ENCODE measurements around the gene PLA2G6. TPM values are rescaled to one million over a fixed set of nuclear protein-coding genes. Genes with fewer than 3 reads are reported as not detected.

The PLA2G6 gene
- total RNA-seq, 1 donor from 2014 or later = 76.4 TPM

- DNase-seq (ENCODE audit: low spot score, unreplicated experiment) = no peak
- Mint-ChIP-seq H3K27me3 (no peaks in the 10 kb centered on the region), H3K9me3 (ENCODE audit: low read depth) (no peaks in the 10 kb centered on the region), H3K27ac (peak overlapping the region; percentile 90), H3K36me3 (ENCODE audit: insufficient read depth) (peaks cover 2% of the 10 kb centered on the region), H3K4me1 (ENCODE audit: low read depth) (peaks cover 12% of the 10 kb centered on the region), H3K4me3 (ENCODE audit: low read depth) (no peak overlapping the region)
- TF ChIP-seq, protein P1, sequence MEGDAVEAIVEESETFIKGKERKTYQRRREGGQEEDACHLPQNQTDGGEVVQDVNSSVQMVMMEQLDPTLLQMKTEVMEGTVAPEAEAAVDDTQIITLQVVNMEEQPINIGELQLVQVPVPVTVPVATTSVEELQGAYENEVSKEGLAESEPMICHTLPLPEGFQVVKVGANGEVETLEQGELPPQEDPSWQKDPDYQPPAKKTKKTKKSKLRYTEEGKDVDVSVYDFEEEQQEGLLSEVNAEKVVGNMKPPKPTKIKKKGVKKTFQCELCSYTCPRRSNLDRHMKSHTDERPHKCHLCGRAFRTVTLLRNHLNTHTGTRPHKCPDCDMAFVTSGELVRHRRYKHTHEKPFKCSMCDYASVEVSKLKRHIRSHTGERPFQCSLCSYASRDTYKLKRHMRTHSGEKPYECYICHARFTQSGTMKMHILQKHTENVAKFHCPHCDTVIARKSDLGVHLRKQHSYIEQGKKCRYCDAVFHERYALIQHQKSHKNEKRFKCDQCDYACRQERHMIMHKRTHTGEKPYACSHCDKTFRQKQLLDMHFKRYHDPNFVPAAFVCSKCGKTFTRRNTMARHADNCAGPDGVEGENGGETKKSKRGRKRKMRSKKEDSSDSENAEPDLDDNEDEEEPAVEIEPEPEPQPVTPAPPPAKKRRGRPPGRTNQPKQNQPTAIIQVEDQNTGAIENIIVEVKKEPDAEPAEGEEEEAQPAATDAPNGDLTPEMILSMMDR (IDR thresholded peaks at IDR 0.05; ENCODE audit: unreplicated experiment) = no peak
Measured at GRCh38 chr22:38108561-38109319, 72.9 kb downstream of the PLA2G6 start.

DNA sequence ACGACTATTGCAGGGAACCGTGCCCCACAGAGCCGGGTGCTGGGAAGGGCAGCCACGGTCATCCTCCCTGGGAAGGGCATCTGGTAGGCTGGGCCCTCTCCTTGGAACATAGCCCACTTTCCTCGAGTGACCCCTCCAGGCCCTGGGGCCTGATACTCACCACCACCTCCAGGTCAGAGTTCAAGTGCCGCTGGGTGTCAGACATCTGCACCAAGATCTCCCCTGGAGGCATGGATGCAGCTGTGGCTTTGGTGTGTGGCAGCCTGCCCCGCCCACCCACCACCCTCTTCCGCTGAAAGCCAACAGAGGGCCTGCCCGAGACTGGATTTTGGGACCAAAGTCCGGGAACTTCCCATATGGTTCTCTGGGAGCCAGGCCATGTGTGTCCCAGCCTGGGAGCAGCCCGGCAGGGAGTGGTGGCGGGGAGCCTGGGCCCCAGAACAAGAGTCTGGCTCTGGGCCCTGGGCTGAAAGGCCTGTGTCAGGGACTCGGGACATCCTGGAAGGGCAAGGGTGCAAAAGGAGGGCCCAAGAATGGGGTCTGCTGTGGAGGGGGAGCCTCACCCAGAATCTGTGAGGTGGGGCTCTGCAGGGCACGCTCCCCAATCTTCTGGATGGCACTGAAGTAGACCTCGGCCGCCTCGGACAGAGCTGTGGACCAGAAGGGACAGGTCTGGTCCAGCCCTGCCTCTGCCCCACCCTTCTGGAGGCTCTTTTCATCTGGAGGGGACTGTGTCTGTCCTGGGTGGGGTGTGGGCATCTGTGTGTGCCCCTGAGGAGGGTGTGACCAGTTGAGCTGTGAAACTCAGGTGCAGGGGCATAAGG lies 73.7 kb downstream of the PLA2G6 start:
- peaks cover 2% of the 10 kb centered on the region for H3K36me3 Mint-ChIP-seq (ENCODE audit: insufficient read depth)
- no peaks in the 10 kb centered on the region for H3K9me3 Mint-ChIP-seq (ENCODE audit: low read depth)
- DNase-seq (ENCODE audit: low spot score, unreplicated experiment) = no peak
- no peak overlapping the region for H3K27ac Mint-ChIP-seq
- H3K27me3 Mint-ChIP-seq = no peaks in the 10 kb centered on the region
- no peak overlapping the region for H3K4me3 Mint-ChIP-seq (ENCODE audit: low read depth)
- TF ChIP-seq, protein P1 (IDR thresholded peaks at IDR 0.05; ENCODE audit: unreplicated experiment) = no peak
- H3K4me1 Mint-ChIP-seq (ENCODE audit: low read depth) = peaks cover 12% of the 10 kb centered on the region

GRCh38 chr22:38106814-38107578 lies 74.6 kb downstream of the PLA2G6 start:
- TF ChIP-seq, protein P1 (IDR thresholded peaks at IDR 0.05; ENCODE audit: unreplicated experiment) = no peak
- peaks cover 10% of the 10 kb centered on the region for H3K4me1 Mint-ChIP-seq (ENCODE audit: low read depth)
- H3K4me3 Mint-ChIP-seq (ENCODE audit: low read depth) = no peak overlapping the region
- H3K27me3 Mint-ChIP-seq = no peaks in the 10 kb centered on the region
- DNase-seq (ENCODE audit: low spot score, unreplicated experiment) = no peak
- H3K36me3 Mint-ChIP-seq (ENCODE audit: insufficient read depth) = no peaks in the 10 kb centered on the region
- H3K27ac Mint-ChIP-seq = no peak overlapping the region
- no peaks in the 10 kb centered on the region for H3K9me3 Mint-ChIP-seq (ENCODE audit: low read depth)

- DNase-seq (ENCODE audit: low spot score, unreplicated experiment) = no peak
- TF ChIP-seq, protein P1 (IDR thresholded peaks at IDR 0.05; ENCODE audit: unreplicated experiment) = peak; percentile 37
- Mint-ChIP-seq H3K27ac (no peak overlapping the region), H3K4me3 (ENCODE audit: low read depth) (no peak overlapping the region), H3K4me1 (ENCODE audit: low read depth) (no peaks in the 10 kb centered on the region), H3K36me3 (ENCODE audit: insufficient read depth) (no peaks in the 10 kb centered on the region), H3K27me3 (no peaks in the 10 kb centered on the region), H3K9me3 (ENCODE audit: low read depth) (no peaks in the 10 kb centered on the region)
Measured at GRCh38 chr22:38104084-38104483, 77.5 kb downstream of the PLA2G6 start.

GRCh38 chr22:38103641-38104040 lies 78.0 kb downstream of the PLA2G6 start:
- Mint-ChIP-seq H3K27me3 (peaks cover 2% of the 10 kb centered on the region), H3K36me3 (ENCODE audit: insufficient read depth) (no peaks in the 10 kb centered on the region), H3K4me3 (ENCODE audit: low read depth) (no peak overlapping the region), H3K4me1 (ENCODE audit: low read depth) (peaks cover 2% of the 10 kb centered on the region), H3K27ac (no peak overlapping the region), H3K9me3 (ENCODE audit: low read depth) (no peaks in the 10 kb centered on the region)
- DNase-seq (ENCODE audit: low spot score, unreplicated experiment) = no peak
- TF ChIP-seq, protein P1 (IDR thresholded peaks at IDR 0.05; ENCODE audit: unreplicated experiment) = no peak

All from progenitor cell of endocrine pancreas (in vitro differentiated cells).